Measurements from ENCODE around the gene G3BP2. TPM values are rescaled to one million over a fixed set of nuclear protein-coding genes. Genes with fewer than 3 reads are reported as not detected.

G3BP2 gene
- total RNA-seq, 2 donors from 2014 or later, result 165 to 183 TPM

GRCh38 chr4:75654905-75655304, 18.3 kb downstream of the G3BP2 start:
- H3K27me3 ChIP-seq, result no peaks in the 10 kb centered on the region
- H3K9me3 ChIP-seq, result no peaks in the 10 kb centered on the region
- no peak for DNase-seq
- H3K27ac ChIP-seq, result no peak overlapping the region
- peaks cover 10% of the 10 kb centered on the region for H3K36me3 ChIP-seq
- TF ChIP-seq CTCF (IDR thresholded peaks at IDR 0.05), result no peak
- H3K9ac ChIP-seq (ENCODE audit: low read depth in 2 of 2, low read length in 2 of 2), result no peak overlapping the region
- H3K4me1 ChIP-seq, result no peaks in the 10 kb centered on the region
- intact Hi-C loops (cut with DNase I), result loop anchor here (5.0 kb wide), 1 partner anchor 52 kb away; no protein-coding TSS in a partner anchor
- no peak overlapping the region for H3K4me3 ChIP-seq

GRCh38 chr4:75653845-75654503, 19.2 kb downstream of the G3BP2 start:
- no peak for DNase-seq
- no peak overlapping the region for H3K4me3 ChIP-seq

GRCh38 chr4:75644095-75644494, 29.1 kb downstream of the G3BP2 start:
- no peak for DNase-seq
- no peak overlapping the region for H3K4me3 ChIP-seq
- H3K9me3 ChIP-seq, result no peaks in the 10 kb centered on the region
- H3K27ac ChIP-seq, result no peak overlapping the region
- H3K4me1 ChIP-seq, result no peaks in the 10 kb centered on the region
- H3K9ac ChIP-seq (ENCODE audit: low read depth in 2 of 2, low read length in 2 of 2), result no peak overlapping the region
- no peaks in the 10 kb centered on the region for H3K27me3 ChIP-seq
- H3K36me3 ChIP-seq, result no peaks in the 10 kb centered on the region
- TF ChIP-seq CTCF (IDR thresholded peaks at IDR 0.05), result no peak
- intact Hi-C loops (cut with DNase I), result no loop called here

More at GRCh38 chr4:75653845-75654503, 19.2 kb downstream of the G3BP2 start:
- H3K9me3 ChIP-seq, result no peaks in the 10 kb centered on the region
- H3K9ac ChIP-seq (ENCODE audit: low read depth in 2 of 2, low read length in 2 of 2), result no peak overlapping the region
- TF ChIP-seq CTCF (IDR thresholded peaks at IDR 0.05), result peak; percentile 26
- peaks cover 10% of the 10 kb centered on the region for H3K36me3 ChIP-seq
- H3K27me3 ChIP-seq, result no peaks in the 10 kb centered on the region
- H3K27ac ChIP-seq, result no peak overlapping the region
- intact Hi-C loops (cut with DNase I), result loop anchor here (5.0 kb wide), 1 partner anchor 53 kb away; no protein-coding TSS in a partner anchor
- H3K4me1 ChIP-seq, result no peaks in the 10 kb centered on the region

GRCh38 chr4:75643651-75644050, 29.6 kb downstream of the G3BP2 start:
- H3K27me3 ChIP-seq, result no peaks in the 10 kb centered on the region
- no peak overlapping the region for H3K4me3 ChIP-seq
- no peaks in the 10 kb centered on the region for H3K9me3 ChIP-seq
- no peaks in the 10 kb centered on the region for H3K36me3 ChIP-seq
- H3K27ac ChIP-seq, result no peak overlapping the region
- no peak for TF ChIP-seq CTCF (IDR thresholded peaks at IDR 0.05)
- no peaks in the 10 kb centered on the region for H3K4me1 ChIP-seq
- no peak overlapping the region for H3K9ac ChIP-seq (ENCODE audit: low read depth in 2 of 2, low read length in 2 of 2)
- no peak for DNase-seq
- intact Hi-C loops (cut with DNase I), result no loop called here

GRCh38 chr4:75639124-75639695, 34.0 kb downstream of the G3BP2 start:
- no peak for DNase-seq
- Histone ChIP-seq H3K36me3 (no peaks in the 10 kb centered on the region), H3K9ac (ENCODE audit: low read depth in 2 of 2, low read length in 2 of 2) (no peak overlapping the region), H3K9me3 (no peaks in the 10 kb centered on the region), H3K4me1 (no peaks in the 10 kb centered on the region), H3K27ac (no peak overlapping the region), H3K27me3 (no peaks in the 10 kb centered on the region), H3K4me3 (no peak overlapping the region)
- intact Hi-C loops (cut with DNase I), result no loop called here
- TF ChIP-seq CTCF (IDR thresholded peaks at IDR 0.05), result no peak

Measured in colonic mucosa (tissue), 4 donors.